Fibroblast of lung (primary cell): ENCODE data around the gene MT1A.

ENCODE experiments used
- CTCF ChIP-seq, 2 donors: IDR thresholded peaks in 1 of 2; conservative IDR thresholded peaks in 1 of 2; 1 replicate in 1 of 2; 2 replicates in 1 of 2; pipeline ENCODE4 v1.5.1; 2011 to 2012; ENCODE audit warnings: low read length in 2 of 2, control low read depth in 1 of 2, inconsistent platforms in 1 of 2, low read depth in 1 of 2, mild to moderate bottlenecking in 1 of 2
- EZH2 ChIP-seq: IDR thresholded peaks from 2 replicates; pipeline ENCODE4 v1.5.1; 2012; ENCODE audit warnings: low read length, control low read depth, mild to moderate bottlenecking; ENCODE audit errors: missing control alignments

GRCh38 chr16:56614549-56614991 is 23.9 kb upstream of the MT1A start:
- TF ChIP-seq CTCF (conservative IDR thresholded peaks at IDR 0.05 in 1 of 2, IDR thresholded peaks at IDR 0.05 in 1 of 2; ENCODE audit: low read depth in 1 of 2, low read length in 2 of 2) = no peak
- TF ChIP-seq EZH2 = no peak
